Endothelial cell of umbilical vein (primary cell): ENCODE measurements around the gene SLC6A20. TPM values are rescaled to one million over a fixed set of nuclear protein-coding genes. Genes with fewer than 3 reads are reported as not detected.

Source experiments
- BruUV-seq: library from RNA; stranded (reverse); fragments of 400-500 nt; replicated peaks from 2 replicates; lab custom pipeline; 2021; lab: Mats Ljungman, UMichigan
- CTCF ChIA-PET: fragments of 300-600, 350-600 bp; sonication (Branson Sonifier 250); formaldehyde crosslinking; loops from one replicate; lab custom pipeline; 2021; ENCODE audit warnings: antibody characterized with exemption, inconsistent platforms; lab: Charles Lee
- POLR2A ChIA-PET: fragments of 300-600, 350-600 bp; sonication (Branson Sonifier 250); formaldehyde crosslinking; loops from one replicate; lab custom pipeline; 2021; ENCODE audit warnings: antibody characterized with exemption, inconsistent platforms; lab: Charles Lee
- DNase-seq: peaks from one replicate; pipeline ENCODE4 v3.0.0-alpha.2; 2011; ENCODE audit warnings: low read depth, low spot score
- FAIRE-seq: peaks from 2 replicates; lab custom pipeline; 2011; peaks lifted over from hg19 to GRCh38; lab: Jason Lieb, UNC
- H2AFZ ChIP-seq: 2 replicates; pipeline ENCODE4 v1.6.0; 2012; ENCODE audit warnings: low read depth, low read length, control low read depth, inconsistent platforms
- H3K27ac ChIP-seq: 2 replicates; pipeline ENCODE4 v1.5.1; 2011; ENCODE audit warnings: low read depth, mild to moderate bottlenecking, control low read depth, low read length, moderate library complexity; ENCODE audit not compliant: insufficient read depth
- H3K27me3 ChIP-seq, 2 experiments: 2 replicates each; pipeline versions ENCODE4 v1.6.0 to v1.6.1; 2011; ENCODE audit warnings: low read length in 2 of 2, mixed read lengths in 1 of 2; ENCODE audit not compliant: control insufficient read depth in 2 of 2, insufficient read depth in 2 of 2
- H3K36me3 ChIP-seq, 2 experiments: 2 replicates in 1 of 2; 3 replicates in 1 of 2; pipeline ENCODE4 v1.5.1; 2011; ENCODE audit warnings: low read length in 2 of 2, mild to moderate bottlenecking in 1 of 2, moderate library complexity in 1 of 2; ENCODE audit not compliant: control insufficient read depth in 2 of 2, insufficient read depth in 2 of 2; ENCODE audit errors: extremely low read depth in 1 of 2
- H3K4me1 ChIP-seq: 3 replicates; pipeline ENCODE4 v1.5.1; 2011; ENCODE audit warnings: mild to moderate bottlenecking, low read length; ENCODE audit not compliant: control insufficient read depth, insufficient read depth; ENCODE audit errors: extremely low read depth
- H3K4me2 ChIP-seq: 2 replicates; pipeline ENCODE4 v1.6.1; 2011; ENCODE audit warnings: low read length, control low read depth, mixed read lengths; ENCODE audit not compliant: insufficient read depth
- H3K4me3 ChIP-seq, 3 experiments: fragments of 200-600 bp in 1 of 3; sonication (generic), shearing (Covaris generic) in 1 of 3; replicated peaks in 1 of 3; 2 replicates each; pipeline ENCODE4 v1.5.1; 2011 to 2016; ENCODE audit warnings: control low read depth in 3 of 3, low read length in 3 of 3, mild to moderate bottlenecking in 2 of 3, inconsistent platforms in 1 of 3, low read depth in 1 of 3, moderate library complexity in 1 of 3; ENCODE audit not compliant: insufficient read depth in 1 of 3
- H3K79me2 ChIP-seq: 2 replicates; pipeline ENCODE4 v1.6.0; 2012; ENCODE audit warnings: low read length, inconsistent platforms; ENCODE audit not compliant: control insufficient read depth, insufficient read depth
- H3K9ac ChIP-seq: replicated peaks from 2 replicates; pipeline ENCODE3; 2011; ENCODE audit warnings: low read length, control low read depth; ENCODE audit not compliant: insufficient read depth; ENCODE audit errors: extremely low read depth
- H3K9me1 ChIP-seq: replicated peaks from 3 replicates; pipeline ENCODE4 v1.6.0; 2011; ENCODE audit warnings: mild to moderate bottlenecking, low read length; ENCODE audit not compliant: control insufficient read depth, insufficient read depth; ENCODE audit errors: extremely low read depth
- H3K9me3 ChIP-seq: replicated peaks from 2 replicates; pipeline ENCODE4 v1.5.1; 2012; ENCODE audit warnings: low read length, inconsistent platforms; ENCODE audit not compliant: control insufficient read depth, insufficient read depth
- H4K20me1 ChIP-seq: replicated peaks from 2 replicates; pipeline ENCODE3; 2011; ENCODE audit warnings: mild to moderate bottlenecking, low read length; ENCODE audit not compliant: control insufficient read depth, insufficient read depth; ENCODE audit errors: extremely low read depth
- EZH2 ChIP-seq: IDR thresholded peaks from 2 replicates; pipeline ENCODE4 v1.6.1; 2012; ENCODE audit warnings: borderline replicate concordance, low read depth, mild to moderate bottlenecking, moderate library complexity, low read length, inconsistent platforms; ENCODE audit not compliant: severe bottlenecking
- FOS ChIP-seq: IDR thresholded peaks from 2 replicates; pipeline ENCODE4 v1.6.1; 2011; ENCODE audit warnings: mild to moderate bottlenecking, low read length, moderate library complexity, borderline replicate concordance; ENCODE audit not compliant: insufficient read depth
- GATA2 ChIP-seq: IDR thresholded peaks from 2 replicates; pipeline ENCODE4 v1.7.0; 2011; ENCODE audit warnings: low read depth, mild to moderate bottlenecking, moderate library complexity, mixed read lengths, low read length; ENCODE audit not compliant: insufficient read length, insufficient read depth
- JUN ChIP-seq: IDR thresholded peaks from 2 replicates; pipeline ENCODE4 v1.6.1; 2011; ENCODE audit warnings: borderline replicate concordance, low read depth; ENCODE audit not compliant: insufficient read length, insufficient read depth
- MYC ChIP-seq: IDR thresholded peaks from one replicate; pipeline ENCODE4 v1.6.1; 2011; ENCODE audit warnings: mild to moderate bottlenecking, low read depth, low read length
- POLR2A ChIP-seq: IDR thresholded peaks from 2 replicates; pipeline ENCODE4 v1.6.1; 2012; ENCODE audit warnings: low read depth, mild to moderate bottlenecking, control low read depth, low read length
- POLR2AphosphoS5 ChIP-seq: IDR thresholded peaks from 2 replicates; pipeline ENCODE4 v1.6.1; 2012; ENCODE audit warnings: low read depth, mild to moderate bottlenecking, control low read depth, low read length, moderate library complexity; ENCODE audit not compliant: insufficient read depth
- dilution Hi-C: fragments of 300-500 bp; cut with MboI; formaldehyde crosslinking; loops from one replicate; pipeline ENCODE4 v1.15.0; 2019; ENCODE audit warnings: low sequenced_read_pairs; ENCODE audit not compliant: extremely low pct_ligation_motif_present
- intact Hi-C: fragments of 100-400 bp; cut with micrococcal nuclease; formaldehyde crosslinking; loops from one replicate; pipeline ENCODE4 v1.10.0; 2022
- polyA plus RNA-seq, 4 experiments: library from polyadenylated mRNA; depleted of rRNA in 3 of 4; stranded (reverse) in 3 of 4; unstranded in 1 of 4; fragments of >200 nt; gene quantifications; 2 replicates each; pipeline versions ENCODE4 v1.2.1 to v1.2.3, GENCODE V29; 2011 to 2012; ENCODE audit warnings: missing spikeins in 1 of 4
- total RNA-seq: library from RNA; stranded (reverse); gene quantifications from 2 replicates; pipeline ENCODE4 v1.2.3, GENCODE V29; 2021
- TF ChIP-seq, protein P1 (sequence below): IDR thresholded peaks from 2 replicates; pipeline ENCODE4 v1.6.1; 2011; ENCODE audit not compliant: insufficient read depth, insufficient read length
- TF ChIP-seq, protein P2 (sequence below), 2 donors: IDR thresholded peaks; 1 replicate in 1 of 2; 2 replicates in 1 of 2; pipeline ENCODE4 v1.5.1; 2011; ENCODE audit warnings: low read length in 2 of 2, mild to moderate bottlenecking in 2 of 2, moderate library complexity in 2 of 2, control low read depth in 1 of 2, inconsistent platforms in 1 of 2, low read depth in 1 of 2; ENCODE audit not compliant: insufficient read depth in 1 of 2; ENCODE audit errors: extremely low read depth in 1 of 2

Gene SLC6A20
- total and polyA plus RNA-seq, 2 donors (not counting 3 experiments of a cell fraction or from before 2014, with no cell fraction given), result not detected

DNA sequence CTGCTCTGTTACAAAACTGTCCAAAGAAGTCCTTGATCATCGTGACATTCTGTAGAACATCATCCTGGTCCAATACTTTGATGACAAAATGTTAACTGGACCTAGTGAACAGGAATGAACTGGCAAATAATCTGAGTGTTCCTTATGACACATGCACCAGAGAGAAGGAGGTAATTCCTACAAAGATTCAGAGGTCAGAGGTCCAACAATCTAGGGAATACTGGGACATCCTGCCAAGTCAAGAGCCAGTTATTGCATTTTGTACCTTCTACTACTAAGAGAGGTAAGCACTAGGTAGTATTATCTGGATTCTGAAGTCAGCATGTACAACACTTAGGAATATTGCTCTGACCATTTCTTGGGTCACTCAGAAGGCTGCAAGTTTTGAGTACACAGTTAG is 24.8 kb upstream of the SLC6A20 start:
- no TSS peak for BruUV-seq
- peaks cover 0 to 1% of the 10 kb centered on the region in 2 experiments for H3K36me3 ChIP-seq
- no peak for FAIRE-seq
- peaks cover 15% of the 10 kb centered on the region for H3K4me1 ChIP-seq
- no peak for TF ChIP-seq GATA2
- TF ChIP-seq FOS, result no peak
- no peak for TF ChIP-seq POLR2AphosphoS5
- TF ChIP-seq, protein P1, sequence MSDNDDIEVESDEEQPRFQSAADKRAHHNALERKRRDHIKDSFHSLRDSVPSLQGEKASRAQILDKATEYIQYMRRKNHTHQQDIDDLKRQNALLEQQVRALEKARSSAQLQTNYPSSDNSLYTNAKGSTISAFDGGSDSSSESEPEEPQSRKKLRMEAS, result no peak
- TF ChIP-seq MYC, result no peak
- no peak for TF ChIP-seq JUN
- TF ChIP-seq POLR2A, result no peak
- TF ChIP-seq EZH2, result no peak
- TF ChIP-seq, protein P2, sequence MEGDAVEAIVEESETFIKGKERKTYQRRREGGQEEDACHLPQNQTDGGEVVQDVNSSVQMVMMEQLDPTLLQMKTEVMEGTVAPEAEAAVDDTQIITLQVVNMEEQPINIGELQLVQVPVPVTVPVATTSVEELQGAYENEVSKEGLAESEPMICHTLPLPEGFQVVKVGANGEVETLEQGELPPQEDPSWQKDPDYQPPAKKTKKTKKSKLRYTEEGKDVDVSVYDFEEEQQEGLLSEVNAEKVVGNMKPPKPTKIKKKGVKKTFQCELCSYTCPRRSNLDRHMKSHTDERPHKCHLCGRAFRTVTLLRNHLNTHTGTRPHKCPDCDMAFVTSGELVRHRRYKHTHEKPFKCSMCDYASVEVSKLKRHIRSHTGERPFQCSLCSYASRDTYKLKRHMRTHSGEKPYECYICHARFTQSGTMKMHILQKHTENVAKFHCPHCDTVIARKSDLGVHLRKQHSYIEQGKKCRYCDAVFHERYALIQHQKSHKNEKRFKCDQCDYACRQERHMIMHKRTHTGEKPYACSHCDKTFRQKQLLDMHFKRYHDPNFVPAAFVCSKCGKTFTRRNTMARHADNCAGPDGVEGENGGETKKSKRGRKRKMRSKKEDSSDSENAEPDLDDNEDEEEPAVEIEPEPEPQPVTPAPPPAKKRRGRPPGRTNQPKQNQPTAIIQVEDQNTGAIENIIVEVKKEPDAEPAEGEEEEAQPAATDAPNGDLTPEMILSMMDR (IDR thresholded peaks at IDR 0.05; ENCODE audit: extremely low read depth in 1 of 2, insufficient read depth in 1 of 2, low read depth in 1 of 2, low read length in 2 of 2), result no peak
- H4K20me1 ChIP-seq, result no peaks in the 10 kb centered on the region
- no peak for DNase-seq
- no peaks in the 10 kb centered on the region for H3K9me1 ChIP-seq
- H3K4me2 ChIP-seq, result no peak overlapping the region
- POLR2A ChIA-PET, result no interaction called here
- H3K9me3 ChIP-seq, result no peaks in the 10 kb centered on the region
- H3K4me3 ChIP-seq, result no peak overlapping the region
- intact Hi-C loops (no loop called here), dilution Hi-C loops (no loop called here)
- H3K79me2 ChIP-seq, result no peaks in the 10 kb centered on the region
- H3K27me3 ChIP-seq, result no peaks in the 10 kb centered on the region
- H2AFZ ChIP-seq, result no peak overlapping the region
- H3K27ac ChIP-seq, result no peak overlapping the region
- CTCF ChIA-PET, result no interaction called here
- no peak overlapping the region for H3K9ac ChIP-seq
